HG02970 (cell line): ENCODE data around the gene PARD3B.

ENCODE experiments used
- ATAC-seq: cut with Tn5 transposase; IDR thresholded peaks from one replicate; pipeline ENCODE4 v1.9.1; 2021; ENCODE audit warnings: mild to moderate bottlenecking, moderate library complexity, moderate number of reproducible peaks; ENCODE audit not compliant: unreplicated experiment, low FRiP score

PARD3B gene

DNA sequence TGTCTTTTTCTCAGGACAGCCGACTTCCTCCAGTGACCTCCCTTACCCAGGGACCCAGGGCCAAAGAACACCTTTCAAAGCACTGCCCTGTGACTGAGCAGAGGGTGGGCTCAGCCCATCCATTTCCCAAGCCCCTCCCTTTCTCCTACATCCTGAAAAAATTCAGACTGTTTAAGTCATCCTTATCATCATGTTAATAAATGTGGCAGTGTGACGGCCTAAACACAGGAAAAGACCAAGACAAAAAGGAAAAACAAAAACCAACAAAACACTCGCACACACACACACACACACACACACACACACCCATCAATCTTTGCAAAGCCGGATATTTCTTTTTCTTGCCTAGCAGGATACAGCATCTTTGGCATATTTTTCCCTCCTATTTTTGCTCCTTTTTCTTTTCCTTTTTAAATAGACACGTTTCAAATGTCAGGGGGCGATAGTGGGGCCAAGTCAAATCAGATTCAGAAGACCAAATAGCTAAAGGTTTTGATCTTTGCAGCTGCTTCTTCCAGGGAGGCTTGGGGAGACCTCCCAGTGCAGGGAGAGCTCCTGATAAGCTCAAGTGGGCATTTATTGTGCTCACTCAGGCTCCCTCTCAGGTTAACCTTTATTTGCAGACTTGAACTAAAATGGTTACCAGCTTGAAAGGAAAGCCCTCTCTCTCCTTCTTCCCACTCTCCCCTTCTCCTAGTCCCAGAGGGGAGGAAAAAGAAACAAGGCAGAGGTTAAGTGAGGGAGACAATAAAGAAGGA lies 1097.5 kb downstream of the PARD3B start:
- no peak for ATAC-seq

GRCh38 chr2:205643391-205643885 lies 1098.2 kb downstream of the PARD3B start:
- ATAC-seq: no peak

DNA sequence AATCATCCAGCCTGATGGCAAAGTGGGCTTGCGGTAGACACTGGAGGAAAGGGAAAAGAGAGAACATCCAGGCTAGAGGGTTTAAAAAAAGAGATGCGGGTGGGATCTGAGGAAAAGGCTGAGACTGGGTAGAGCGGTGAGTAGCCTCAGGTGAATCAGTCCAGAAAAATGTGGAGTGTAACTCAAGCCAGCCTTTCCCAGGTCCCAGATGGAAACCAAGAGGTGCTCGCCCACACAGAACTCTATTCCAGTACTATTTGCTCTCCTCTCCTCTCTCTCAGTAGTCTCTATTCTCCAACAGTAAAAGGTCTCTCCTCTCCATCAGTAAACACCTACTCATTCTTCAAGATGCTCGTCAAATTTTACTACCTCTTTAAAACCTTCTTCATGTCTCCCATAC lies 1098.7 kb downstream of the PARD3B start:
- ATAC-seq: no peak

- ATAC-seq: peak; percentile 97
These were observed 1101.4 kb downstream of the PARD3B start for GRCh38 chr2:205646680-205647079.

DNA sequence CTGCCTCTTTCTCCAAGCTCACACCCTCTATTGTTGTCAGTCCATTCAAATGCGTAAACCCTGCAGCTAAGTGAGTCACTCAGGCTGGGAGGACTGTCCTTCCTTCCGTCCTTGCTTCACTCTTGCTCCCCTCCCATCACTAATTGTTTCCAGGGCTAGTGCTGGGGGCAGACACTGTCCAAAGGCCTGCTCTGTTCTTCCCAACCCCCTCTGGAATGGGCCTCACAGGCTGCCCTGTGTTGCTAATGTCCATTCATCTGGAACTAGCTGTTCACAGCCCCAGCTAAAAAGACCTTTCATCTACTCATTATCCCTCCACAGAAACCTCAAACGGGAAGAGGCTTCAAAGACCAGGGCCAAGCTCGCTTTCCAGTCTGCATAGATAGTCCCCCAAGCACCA lies 1105.2 kb downstream of the PARD3B start:
- no peak for ATAC-seq

DNA sequence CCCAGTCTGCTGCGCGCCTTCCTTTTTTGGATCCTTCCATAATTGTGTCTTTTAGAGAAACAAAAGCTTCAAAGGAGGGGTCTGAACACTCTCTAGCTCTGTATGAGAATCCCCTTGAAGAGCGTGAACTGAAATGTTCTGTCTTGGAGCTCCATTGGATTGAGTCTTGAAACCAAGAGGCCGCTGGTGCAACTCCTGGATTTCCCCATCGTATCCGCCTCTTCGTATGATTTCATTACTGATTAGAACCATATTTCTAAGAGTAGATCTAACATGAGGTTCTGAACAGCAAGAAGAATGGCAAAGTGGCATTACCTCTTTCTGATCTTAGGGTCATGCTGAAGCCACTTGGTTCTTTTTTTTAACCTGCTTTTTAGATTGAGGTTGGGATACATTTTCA lies 1105.7 kb downstream of the PARD3B start:
- ATAC-seq: no peak

DNA sequence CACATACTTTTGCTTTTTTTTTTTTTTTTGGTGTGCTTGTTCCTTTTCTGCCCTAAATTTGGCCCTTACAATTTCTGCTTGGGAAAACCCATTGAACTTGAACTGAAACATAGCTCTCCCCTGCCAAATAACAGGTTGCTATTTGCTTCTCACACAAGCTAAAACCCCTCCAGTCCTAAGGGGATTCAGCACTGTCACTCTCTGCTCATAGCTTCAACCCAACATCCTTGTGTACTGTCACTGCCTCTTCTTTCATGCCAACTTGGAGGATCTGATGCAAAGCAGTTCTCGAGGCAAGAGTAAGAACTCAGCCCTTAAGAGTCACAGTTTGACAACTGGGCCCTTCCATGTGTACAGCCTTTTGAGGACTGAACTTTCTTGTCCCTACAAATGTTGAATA lies 1106.4 kb downstream of the PARD3B start:
- no peak for ATAC-seq

DNA sequence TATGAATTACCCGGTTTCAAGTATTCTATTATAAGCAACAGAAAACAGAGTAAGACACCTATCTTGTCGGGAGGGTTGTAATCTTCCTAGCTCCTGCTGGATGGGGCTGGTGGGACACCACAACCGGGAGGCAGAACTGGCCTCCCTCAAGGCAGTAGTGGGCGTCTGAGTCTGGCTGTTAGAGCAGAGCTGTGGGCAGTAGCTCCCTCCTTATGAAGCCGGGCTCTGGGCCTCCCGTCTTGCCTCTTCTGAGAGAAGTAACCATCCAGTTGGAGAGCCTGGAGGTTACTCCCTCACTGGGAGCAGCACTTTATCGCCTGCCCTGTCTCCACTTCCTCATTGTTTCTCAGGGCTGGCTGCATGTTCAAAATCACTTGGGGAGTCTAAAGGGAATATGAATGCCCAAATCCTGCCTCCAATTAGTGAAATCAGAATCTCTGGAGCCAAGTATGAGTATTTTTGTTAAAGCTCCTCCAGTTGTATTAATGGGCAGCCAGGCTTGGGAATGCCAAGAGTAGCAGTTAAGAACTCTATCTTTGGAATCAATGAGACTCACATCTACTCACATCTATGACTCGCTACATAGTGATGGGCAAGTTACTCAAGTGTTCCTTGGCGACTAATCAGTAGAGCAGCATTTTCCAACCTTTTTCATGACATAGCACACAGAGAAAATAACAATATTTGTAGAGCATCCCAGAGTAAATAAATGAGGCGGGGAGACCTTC lies 1109.8 kb downstream of the PARD3B start:
- ATAC-seq: no peak

DNA sequence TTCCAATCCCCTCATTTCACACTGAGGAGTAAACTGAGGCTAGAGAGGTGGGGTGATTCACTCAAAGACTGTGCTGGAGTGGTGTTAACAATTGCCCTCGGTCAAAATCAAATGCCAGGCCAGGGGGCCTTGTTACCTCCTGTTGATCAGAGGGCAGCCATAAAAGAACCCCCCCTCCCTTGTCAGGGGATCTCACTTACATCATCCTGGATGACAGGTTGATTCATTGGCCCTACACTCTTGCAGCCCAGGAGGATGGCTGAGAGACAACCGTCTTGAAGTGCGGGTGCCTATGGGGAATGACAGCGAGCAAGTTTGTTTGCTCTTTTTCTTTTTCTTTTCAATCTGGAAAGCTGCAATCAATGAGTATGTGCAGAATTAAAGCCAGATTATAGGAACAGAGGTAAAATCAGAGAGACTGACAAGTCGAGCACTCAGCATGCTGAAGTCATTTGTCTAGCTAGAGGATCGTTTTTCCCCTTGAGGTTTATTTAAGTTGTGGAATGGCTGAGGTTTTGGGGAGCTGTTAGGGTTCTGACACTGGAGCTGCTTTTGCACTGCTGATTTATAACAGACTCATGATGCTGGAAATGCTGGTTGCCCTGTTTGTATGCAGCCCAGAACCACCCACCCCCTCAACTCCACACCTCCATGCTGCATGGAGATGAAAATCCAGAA lies 1110.6 kb downstream of the PARD3B start:
- no peak for ATAC-seq

DNA sequence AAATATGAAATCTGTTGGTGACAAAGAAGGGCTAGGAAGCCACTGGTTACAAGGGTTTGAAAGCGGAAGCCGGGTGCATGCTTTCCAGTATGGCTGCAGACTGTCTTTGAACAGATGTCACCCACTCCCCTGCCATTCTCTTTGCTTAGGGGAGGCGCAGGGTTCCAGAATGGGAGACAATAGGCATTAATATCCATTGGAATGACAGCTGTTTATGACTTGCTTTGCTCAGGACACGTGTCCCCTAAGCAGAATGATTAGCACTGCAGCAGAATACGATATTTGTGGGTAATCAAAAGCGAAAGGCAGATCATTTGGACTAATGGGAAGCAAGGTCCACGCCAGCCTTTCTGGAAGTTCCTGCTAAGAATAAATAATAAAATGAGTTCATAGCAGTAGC lies 1111.2 kb downstream of the PARD3B start:
- no peak for ATAC-seq

GRCh38 chr2:205656941-205657340 lies 1111.7 kb downstream of the PARD3B start:
- no peak for ATAC-seq

GRCh38 chr2:205657579-205657978 lies 1112.3 kb downstream of the PARD3B start:
- ATAC-seq: no peak

DNA sequence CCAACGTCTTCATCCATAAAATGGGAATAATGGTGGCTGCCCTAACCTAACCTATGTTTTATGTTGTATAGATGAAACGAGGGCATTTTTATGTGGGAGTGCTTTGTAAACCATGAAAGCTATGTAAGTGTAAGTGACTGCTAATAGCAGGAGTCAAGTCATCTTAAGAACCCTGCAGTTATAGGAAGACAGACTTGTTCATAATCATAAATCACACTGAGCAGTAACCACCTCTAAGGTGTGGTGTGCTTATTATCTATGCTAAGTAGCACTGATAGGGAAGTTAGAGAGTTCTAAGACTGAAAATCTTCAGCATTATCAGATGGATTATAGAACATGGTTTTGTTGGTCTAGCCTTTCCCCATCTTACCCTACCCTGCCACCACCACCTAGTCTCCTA lies 1112.8 kb downstream of the PARD3B start:
- no peak for ATAC-seq

DNA sequence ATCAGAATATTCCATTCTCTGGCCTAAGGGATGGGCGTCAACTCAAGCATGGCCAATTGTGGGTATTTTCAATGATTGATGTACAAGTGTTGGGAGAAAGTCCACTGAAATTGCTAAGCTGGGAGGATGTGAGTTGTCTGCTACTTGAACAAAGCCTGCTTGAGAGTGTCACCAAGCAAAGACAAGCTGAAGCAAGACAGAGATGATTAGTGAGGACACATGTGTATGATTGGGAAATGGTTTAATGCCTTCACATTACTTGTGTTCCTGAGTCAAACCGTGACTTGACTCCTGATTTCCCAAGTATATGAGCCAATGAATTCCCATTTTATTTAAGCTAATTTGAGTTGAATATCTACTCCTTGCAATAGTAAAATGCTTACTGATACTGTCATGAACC lies 1113.3 kb downstream of the PARD3B start:
- ATAC-seq: no peak

DNA sequence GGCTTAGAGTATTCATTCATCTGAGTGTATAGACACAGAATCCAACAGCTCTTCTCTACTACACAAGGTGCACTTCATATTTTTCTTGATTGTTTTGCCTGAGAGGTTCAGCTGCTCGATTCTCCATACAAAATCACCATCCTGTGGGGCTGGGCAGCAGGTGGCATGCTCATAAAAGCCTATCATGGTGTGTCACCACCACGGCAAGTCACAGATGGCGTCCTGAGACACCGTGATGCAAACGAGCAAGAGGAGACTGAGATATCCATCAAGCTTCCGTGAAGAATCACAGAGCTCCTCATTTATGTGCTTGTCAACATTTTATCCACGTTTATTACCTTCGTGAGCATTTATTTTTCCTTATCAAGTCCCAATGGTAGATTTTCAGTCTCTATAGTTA lies 1114.6 kb downstream of the PARD3B start:
- ATAC-seq: no peak

DNA sequence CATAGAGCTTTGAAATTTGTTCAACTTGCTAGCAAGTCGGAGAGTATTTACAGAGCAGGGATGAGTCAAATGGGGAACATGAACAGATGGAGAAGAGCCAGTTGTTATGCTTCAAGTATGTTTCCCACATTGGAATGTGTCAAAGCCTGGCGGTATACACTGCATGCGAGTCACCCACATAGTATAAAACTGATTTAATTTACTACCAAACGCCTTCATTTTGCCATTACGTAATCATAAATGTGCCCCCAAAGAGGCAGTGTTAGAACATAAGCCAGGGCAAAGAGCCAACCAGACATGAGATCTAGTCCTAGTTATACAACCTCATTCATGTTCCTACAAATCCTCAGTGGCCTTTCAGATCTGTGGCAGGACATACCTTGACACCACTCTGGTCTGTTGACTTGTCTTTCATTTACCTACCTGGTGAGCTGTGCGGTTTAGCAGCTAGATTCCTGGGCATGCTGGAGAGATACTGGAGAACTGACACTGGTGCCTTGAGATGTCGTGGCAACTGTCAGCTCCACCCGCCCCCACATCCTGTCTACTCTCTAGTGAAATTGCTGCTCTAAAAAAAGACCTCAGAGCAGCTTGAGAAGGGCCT lies 1115.3 kb downstream of the PARD3B start:
- no peak for ATAC-seq

DNA sequence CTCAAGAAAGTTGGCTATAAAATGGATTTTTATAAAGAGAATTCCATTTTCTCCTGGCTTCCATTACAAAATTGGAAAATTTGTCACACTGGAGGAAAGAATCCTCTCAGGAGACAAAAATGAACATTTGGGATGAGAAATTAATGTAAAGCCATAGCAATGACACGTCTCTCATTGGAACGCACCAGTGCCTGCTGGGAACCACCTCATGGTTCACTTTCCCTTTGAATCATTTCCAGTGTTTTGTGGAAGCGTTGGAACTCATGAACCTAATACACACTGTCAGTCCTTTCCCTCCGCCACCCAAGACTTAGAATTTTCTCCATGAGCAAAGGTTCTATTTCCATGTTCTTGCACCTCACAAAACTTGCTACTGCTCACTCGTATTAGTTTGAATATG lies 1116.0 kb downstream of the PARD3B start:
- ATAC-seq: no peak

GRCh38 chr2:205662206-205662965 lies 1117.1 kb downstream of the PARD3B start:
- no peak for ATAC-seq

GRCh38 chr2:205665791-205666190 lies 1120.5 kb downstream of the PARD3B start:
- ATAC-seq: no peak
